Trophoblast cell (in vitro differentiated cells and primary cell): ENCODE measurements around the gene PRKCB.
"Not testable (repeated sequence)": the region's sequence is repeated elsewhere in the genome, so short reads cannot be mapped to it uniquely, and the experiment has no call there.

Experiments
- DNase-seq, 2 donors: peaks; one replicate each; pipeline ENCODE4 v3.0.0-alpha.2; 2016
- H2AFZ ChIP-seq: 2 replicates; pipeline ENCODE4 v1.6.1; 2013; ENCODE audit warnings: low read length, moderate library complexity, mild to moderate bottlenecking; ENCODE audit not compliant: insufficient read depth, poor library complexity
- H2AK5ac ChIP-seq: 2 replicates; pipeline ENCODE4 v1.6.1; 2013; ENCODE audit warnings: mild to moderate bottlenecking, low read length
- H2BK120ac ChIP-seq: 2 replicates; pipeline ENCODE4 v1.6.1; 2013; ENCODE audit warnings: low read length, mild to moderate bottlenecking, moderate library complexity; ENCODE audit not compliant: insufficient read depth, poor library complexity
- H2BK12ac ChIP-seq: 2 replicates; pipeline ENCODE4 v1.6.1; 2013; ENCODE audit warnings: mild to moderate bottlenecking, low read length, moderate library complexity
- H2BK5ac ChIP-seq: 2 replicates; pipeline ENCODE4 v1.6.1; 2013; ENCODE audit warnings: low read length, low read depth, moderate library complexity, mild to moderate bottlenecking; ENCODE audit not compliant: poor library complexity
- H3K14ac ChIP-seq: 2 replicates; pipeline ENCODE4 v1.6.1; 2013; ENCODE audit warnings: mild to moderate bottlenecking, low read length
- H3K18ac ChIP-seq: 2 replicates; pipeline ENCODE4 v1.6.1; 2013; ENCODE audit warnings: mild to moderate bottlenecking, low read length
- H3K23ac ChIP-seq: 2 replicates; pipeline ENCODE4 v1.6.1; 2013; ENCODE audit warnings: low read length
- H3K27ac ChIP-seq: 2 replicates; pipeline ENCODE4 v1.5.1; 2013; ENCODE audit warnings: low read depth, mild to moderate bottlenecking, inconsistent platforms, low read length, moderate library complexity
- H3K27me3 ChIP-seq: 2 replicates; pipeline ENCODE4 v1.6.1; 2013; ENCODE audit warnings: inconsistent platforms, mild to moderate bottlenecking, low read length, moderate library complexity; ENCODE audit not compliant: insufficient read depth
- H3K36me3 ChIP-seq, 2 experiments: 1 replicate in 1 of 2; 2 replicates in 1 of 2; pipeline ENCODE4 v1.6.1; 2013; ENCODE audit warnings: low read length in 2 of 2, mild to moderate bottlenecking in 2 of 2, moderate library complexity in 1 of 2; ENCODE audit not compliant: insufficient read depth in 2 of 2, control insufficient read depth in 1 of 2
- H3K4ac ChIP-seq: 2 replicates; pipeline ENCODE4 v1.6.1; 2013; ENCODE audit warnings: low read depth, mild to moderate bottlenecking, low read length, moderate library complexity
- H3K4me1 ChIP-seq, 2 experiments: 1 replicate in 1 of 2; 2 replicates in 1 of 2; pipeline ENCODE4 v1.6.1; 2013; ENCODE audit warnings: low read length in 2 of 2, mild to moderate bottlenecking in 2 of 2, moderate library complexity in 1 of 2; ENCODE audit not compliant: insufficient read depth in 2 of 2, control insufficient read depth in 1 of 2
- H3K4me2 ChIP-seq: 2 replicates; pipeline ENCODE4 v1.6.1; 2013; ENCODE audit warnings: inconsistent platforms, mild to moderate bottlenecking, low read length, moderate library complexity
- H3K4me3 ChIP-seq: 2 replicates; pipeline ENCODE4 v1.5.1; 2013; ENCODE audit warnings: mild to moderate bottlenecking, low read depth, low read length, inconsistent platforms
- H3K79me1 ChIP-seq: one replicate; pipeline ENCODE4 v1.6.1; 2013; ENCODE audit warnings: low read length
- H3K79me2 ChIP-seq: 2 replicates; pipeline ENCODE4 v1.6.1; 2013; ENCODE audit warnings: low read length, mild to moderate bottlenecking; ENCODE audit not compliant: control insufficient read depth, insufficient read depth, poor library complexity
- H3K9ac ChIP-seq: 2 replicates; pipeline ENCODE4 v1.6.1; 2013; ENCODE audit warnings: mild to moderate bottlenecking, low read length
- H3K9me3 ChIP-seq: 2 replicates; pipeline ENCODE4 v1.6.1; 2013; ENCODE audit warnings: low read depth, mild to moderate bottlenecking, control low read depth, inconsistent platforms, low read length; ENCODE audit not compliant: insufficient read depth
- H4K12ac ChIP-seq: 2 replicates; pipeline ENCODE4 v1.6.1; 2013; ENCODE audit warnings: low read depth, mild to moderate bottlenecking, low read length, moderate library complexity
- H4K8ac ChIP-seq: 2 replicates; pipeline ENCODE4 v1.6.1; 2013; ENCODE audit warnings: low read depth, mild to moderate bottlenecking, low read length, moderate library complexity
- H4K91ac ChIP-seq: one replicate; pipeline ENCODE4 v1.6.1; 2013; ENCODE audit warnings: low read depth, mild to moderate bottlenecking, low read length, moderate library complexity
- WGBS: extraction: QIAGEN DNeasy Blood & Tissue Kit; methylation state at CpG from one replicate; pipeline ENCODE4 v1.1.7; 2013; ENCODE audit warnings: missing lambda C conversion rate; ENCODE audit not compliant: insufficient read length, insufficient coverage; ENCODE audit errors: extremely low coverage; 5-methylcytosine and 5-hydroxymethylcytosine counted together

Gene PRKCB

DNA sequence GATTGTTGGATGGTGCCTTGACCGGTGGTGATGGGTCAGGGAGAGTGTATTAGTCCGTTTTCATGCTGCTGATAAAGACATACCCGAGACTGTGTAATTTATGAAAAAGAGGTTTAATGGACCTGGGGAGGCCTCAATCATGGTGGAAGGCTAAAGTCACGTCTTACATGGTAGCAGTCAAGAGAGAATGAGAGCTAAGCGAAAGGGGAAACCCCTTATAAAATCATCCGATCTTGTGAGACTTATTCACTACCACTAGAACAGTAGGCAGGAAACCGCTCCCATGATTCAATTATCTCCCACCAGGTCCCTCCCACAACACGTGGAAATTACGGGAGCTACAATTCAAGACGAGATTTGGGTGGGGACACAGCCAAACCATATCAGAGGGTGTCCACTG is 316.3 kb downstream of the PRKCB start:
- H3K4me3 ChIP-seq, H3K79me1 ChIP-seq, H4K12ac ChIP-seq, H3K9ac ChIP-seq, H3K27me3 ChIP-seq, H2AFZ ChIP-seq, DNase-seq, H3K23ac ChIP-seq, H3K4ac ChIP-seq, H2AK5ac ChIP-seq, H3K4me2 ChIP-seq, H3K9me3 ChIP-seq, H3K36me3 ChIP-seq, H3K79me2 ChIP-seq: not testable (repeated sequence)
- no CpG with 5 or more reads among the region's 10 CpGs for WGBS
- Histone ChIP-seq H3K27ac (peak overlapping the region; percentile 77), H2BK12ac (peak overlapping the region; percentile 72), H3K18ac (peak overlapping the region; percentile 67), H3K4me1 (peaks cover 8 to 13% of the 10 kb centered on the region in 2 experiments), H2BK120ac (peak overlapping the region; percentile 39), H2BK5ac (peak overlapping the region; percentile 49), H4K8ac (peak overlapping the region; percentile 59), H3K14ac (peak overlapping the region; percentile 75), H4K91ac (peak overlapping the region; percentile 63)

DNA sequence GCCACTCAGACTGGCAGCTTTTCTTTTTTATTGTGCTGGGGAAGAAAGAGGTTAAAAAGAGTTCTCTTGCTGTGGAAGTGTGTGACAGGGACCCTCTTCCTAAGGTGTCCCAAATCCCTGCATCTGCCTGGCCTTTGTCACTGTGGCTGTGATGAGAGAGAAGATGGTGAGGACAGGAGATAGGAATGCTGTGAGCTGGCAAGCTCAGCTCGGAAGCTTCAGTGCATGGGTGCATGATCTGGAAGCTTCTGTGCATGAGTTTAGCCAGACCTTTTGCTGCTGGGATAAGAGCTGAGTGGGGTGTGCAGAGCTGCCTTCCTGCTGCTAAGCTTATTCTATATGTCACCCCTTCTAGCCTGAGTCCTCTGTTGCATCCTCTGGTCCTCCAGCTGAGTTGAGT is 317.0 kb downstream of the PRKCB start:
- no peaks in the 10 kb centered on the region for H3K36me3 ChIP-seq
- H2BK120ac ChIP-seq, result no peak overlapping the region
- H3K23ac ChIP-seq, result no peak overlapping the region
- no peak overlapping the region for H2BK5ac ChIP-seq
- peaks cover 4% of the 10 kb centered on the region for H3K79me1 ChIP-seq
- no peaks in the 10 kb centered on the region for H3K27me3 ChIP-seq
- H3K27ac ChIP-seq, result peak overlapping the region; percentile 27
- H3K18ac ChIP-seq, result no peak overlapping the region
- H3K4me1 ChIP-seq, result peaks cover 8 to 13% of the 10 kb centered on the region in 2 experiments
- no peak overlapping the region for H2AK5ac ChIP-seq
- H4K91ac ChIP-seq, result no peak overlapping the region
- no peak overlapping the region for H2BK12ac ChIP-seq
- H3K4me2 ChIP-seq, result no peak overlapping the region
- H3K4me3 ChIP-seq, result no peak overlapping the region
- H4K12ac ChIP-seq, result no peak overlapping the region
- no peak overlapping the region for H3K14ac ChIP-seq
- peak; percentile 4 to 45 for DNase-seq
- WGBS, result no CpG with 5 or more reads among the region's 1 CpG
- no peak overlapping the region for H2AFZ ChIP-seq
- H4K8ac ChIP-seq, result no peak overlapping the region
- H3K9ac ChIP-seq, result no peak overlapping the region
- H3K79me2 ChIP-seq, result no peaks in the 10 kb centered on the region
- H3K9me3 ChIP-seq, result no peaks in the 10 kb centered on the region
- no peak overlapping the region for H3K4ac ChIP-seq

GRCh38 chr16:24156777-24157176 is 321.0 kb downstream of the PRKCB start:
- WGBS, result no CpG with 5 or more reads among the region's 1 CpG

GRCh38 chr16:24163935-24164334 is 328.2 kb downstream of the PRKCB start:
- Histone ChIP-seq H3K4me2 (no peak overlapping the region), H3K4me3 (no peak overlapping the region), H3K4ac (no peak overlapping the region), H2BK5ac (no peak overlapping the region), H3K79me1 (no peaks in the 10 kb centered on the region), H4K91ac (no peak overlapping the region), H3K23ac (no peak overlapping the region), H3K27ac (no peak overlapping the region), H3K27me3 (no peaks in the 10 kb centered on the region), H3K18ac (no peak overlapping the region), H2BK12ac (no peak overlapping the region), H3K4me1 (no peaks in the 10 kb centered on the region), H3K9ac (no peak overlapping the region), H4K12ac (no peak overlapping the region), H4K8ac (no peak overlapping the region), H3K36me3 (no peaks in the 10 kb centered on the region), H2AFZ (no peak overlapping the region), H2AK5ac (no peak overlapping the region), H3K9me3 (no peaks in the 10 kb centered on the region), H3K79me2 (no peaks in the 10 kb centered on the region), H2BK120ac (no peak overlapping the region), H3K14ac (no peak overlapping the region)
- WGBS, result no CpG with 5 or more reads among the region's 3 CpGs
- no peak for DNase-seq

More at GRCh38 chr16:24156777-24157176, 321.0 kb downstream of the PRKCB start:
- Histone ChIP-seq H2BK120ac (no peak overlapping the region), H3K79me2 (no peaks in the 10 kb centered on the region), H3K9ac (no peak overlapping the region), H2BK12ac (no peak overlapping the region), H3K4me2 (no peak overlapping the region), H3K4me1 (peaks cover 6 to 11% of the 10 kb centered on the region in 2 experiments), H3K23ac (no peak overlapping the region), H4K12ac (no peak overlapping the region), H4K91ac (no peak overlapping the region), H2BK5ac (no peak overlapping the region), H3K4me3 (no peak overlapping the region), H3K79me1 (peaks cover 3% of the 10 kb centered on the region), H2AK5ac (no peak overlapping the region), H4K8ac (no peak overlapping the region), H3K14ac (no peak overlapping the region), H3K36me3 (no peaks in the 10 kb centered on the region), H3K4ac (no peak overlapping the region), H3K18ac (no peak overlapping the region), H3K27me3 (no peaks in the 10 kb centered on the region), H2AFZ (no peak overlapping the region), H3K27ac (no peak overlapping the region), H3K9me3 (no peaks in the 10 kb centered on the region)
- DNase-seq, result no peak
